ENCODE data around the gene WDR4.
"Not testable (repeated sequence)": the region's sequence is repeated elsewhere in the genome, so short reads cannot be mapped to it uniquely, and the experiment has no call there.

WDR4 gene

DNA sequence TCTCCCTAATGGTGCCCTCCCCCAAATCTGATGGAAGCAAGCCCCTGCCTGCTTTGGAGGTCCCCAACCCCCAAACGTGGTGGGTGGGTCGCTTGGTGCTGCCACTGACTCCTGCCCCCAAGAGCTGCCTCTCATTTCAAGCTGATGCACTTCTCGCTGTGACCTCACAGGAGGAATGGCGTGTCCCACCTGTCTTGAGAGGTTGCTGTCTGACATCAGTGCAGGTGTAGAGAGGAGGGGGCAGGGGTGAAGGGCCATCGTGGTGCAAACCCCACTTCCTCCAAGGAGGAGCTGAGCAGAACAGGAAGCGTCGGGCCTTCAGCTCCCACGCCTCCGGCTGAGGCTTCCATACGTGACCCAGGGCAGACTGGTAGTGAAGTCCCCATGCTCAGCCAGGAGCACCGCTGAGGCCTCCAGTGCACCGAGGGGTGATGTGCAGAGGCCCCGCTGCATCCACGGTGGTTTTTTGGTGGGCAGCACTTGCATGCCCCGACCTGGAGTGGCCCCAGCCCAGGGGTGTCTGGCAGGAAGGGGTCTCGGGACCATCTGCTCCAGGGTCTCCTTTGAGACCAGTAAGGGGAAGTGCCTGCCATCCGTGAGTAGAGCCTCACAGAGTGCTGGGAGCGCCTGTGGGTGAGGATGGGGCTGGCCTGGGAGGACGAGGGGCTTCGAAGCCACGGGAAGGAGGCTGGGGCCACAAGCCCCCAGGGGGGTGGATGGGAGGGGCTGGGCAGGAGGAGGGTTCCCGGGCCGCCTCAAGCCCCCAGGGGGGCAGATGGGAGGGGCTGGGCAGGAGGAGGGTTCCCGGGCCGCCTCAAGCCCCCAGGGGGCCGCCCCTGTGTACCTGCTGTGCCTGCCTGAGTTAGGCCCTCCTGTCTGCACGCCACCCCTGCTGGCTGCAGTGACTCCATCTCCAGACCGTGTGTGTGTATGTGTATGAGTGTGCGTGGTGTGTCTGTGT is 39.8 kb downstream of the WDR4 start:
- DNase-seq (ENCODE audit: low spot score) = no peak

- DNase-seq (ENCODE audit: low spot score) = not testable (repeated sequence)
These were observed 41.1 kb downstream of the WDR4 start for GRCh38 chr21:42838212-42838690.

GRCh38 chr21:42837421-42838211 is 41.7 kb downstream of the WDR4 start:
- peak; percentile 45 for DNase-seq (ENCODE audit: low spot score)

DNA sequence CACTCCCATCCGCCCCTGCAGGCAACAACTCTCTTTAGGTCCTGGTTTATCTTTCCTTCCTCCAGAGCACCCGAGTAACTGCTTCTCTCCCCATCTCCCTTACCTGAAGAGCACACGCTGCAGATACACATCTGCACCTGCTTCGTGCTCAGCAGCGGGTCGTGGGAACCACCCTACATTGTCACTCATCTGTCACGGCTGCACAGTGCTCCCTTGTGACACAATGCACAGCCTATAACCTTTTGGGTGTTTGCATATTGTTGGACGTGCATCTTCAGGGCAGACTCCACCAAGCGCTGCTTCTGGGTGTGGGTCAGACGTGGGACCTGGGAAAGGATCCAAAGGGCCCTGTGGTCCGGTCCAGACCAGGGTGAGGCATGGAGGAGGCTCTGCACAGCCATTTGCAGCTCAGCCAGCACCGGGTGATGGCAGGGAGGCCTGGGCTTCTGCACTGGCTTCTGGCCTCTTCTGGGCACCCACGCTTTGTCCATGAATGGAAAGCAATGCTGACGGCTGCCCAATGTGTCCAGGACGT is 42.5 kb downstream of the WDR4 start:
- DNase-seq (ENCODE audit: low spot score) = peak; percentile 19

GRCh38 chr21:42836402-42836666 is 43.0 kb downstream of the WDR4 start:
- no peak for DNase-seq (ENCODE audit: low spot score)

DNA sequence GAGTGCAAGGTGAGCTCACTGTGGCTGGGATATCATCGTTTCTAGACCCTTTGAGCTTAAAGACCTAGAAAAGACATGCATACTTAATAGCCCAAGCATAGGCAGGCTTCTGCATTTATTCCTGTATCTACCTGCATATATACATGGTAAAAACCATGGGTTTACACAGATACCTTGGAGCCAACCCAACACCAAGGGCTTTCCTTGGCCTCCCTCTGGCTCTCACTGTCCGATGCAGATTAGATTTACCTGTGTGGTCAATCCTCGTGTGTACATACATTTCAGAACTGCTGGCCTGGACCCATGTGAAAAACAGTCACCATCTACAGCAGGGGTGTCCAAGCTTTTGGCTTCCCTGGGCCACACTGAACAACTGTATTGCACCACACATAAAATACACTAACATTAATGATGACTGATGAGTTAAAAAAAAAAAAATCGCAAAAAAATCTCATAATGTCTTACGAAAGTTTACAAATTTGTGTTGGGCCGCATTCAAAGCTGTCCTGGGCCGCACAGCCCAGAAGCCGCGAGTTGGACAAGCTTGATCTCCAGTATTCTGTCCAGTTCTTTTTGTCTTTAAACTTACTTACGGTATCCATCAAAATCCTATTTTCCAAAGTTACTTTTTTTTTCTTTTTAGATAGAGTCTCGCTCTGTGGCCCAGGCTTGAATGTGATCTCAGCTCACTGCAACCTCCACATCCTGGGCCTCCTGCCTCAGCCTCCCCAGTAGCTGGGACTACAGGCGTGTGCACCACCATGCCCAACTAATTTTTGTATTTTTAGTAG is 43.5 kb downstream of the WDR4 start:
- DNase-seq (ENCODE audit: low spot score) = no peak

DNA sequence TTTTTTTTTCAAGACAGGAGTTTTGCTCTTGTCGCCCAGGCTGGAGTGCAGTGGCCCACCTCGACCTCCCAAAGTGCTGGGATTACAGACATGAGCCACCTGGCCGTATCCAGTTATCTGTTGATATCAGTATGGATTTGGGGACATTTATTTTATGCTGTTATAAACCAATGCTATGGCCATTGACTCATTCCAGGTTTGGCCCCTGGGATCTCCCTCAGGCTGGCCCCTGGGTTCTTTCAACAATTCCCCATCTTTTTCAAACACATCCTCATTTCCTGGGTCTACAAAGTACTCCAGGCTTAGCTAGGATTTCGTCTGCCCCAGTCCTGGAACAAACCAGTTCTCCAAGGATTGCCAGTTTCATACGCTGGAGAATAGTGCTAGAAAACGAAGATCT is 44.1 kb downstream of the WDR4 start:
- no peak for DNase-seq (ENCODE audit: low spot score)

DNA sequence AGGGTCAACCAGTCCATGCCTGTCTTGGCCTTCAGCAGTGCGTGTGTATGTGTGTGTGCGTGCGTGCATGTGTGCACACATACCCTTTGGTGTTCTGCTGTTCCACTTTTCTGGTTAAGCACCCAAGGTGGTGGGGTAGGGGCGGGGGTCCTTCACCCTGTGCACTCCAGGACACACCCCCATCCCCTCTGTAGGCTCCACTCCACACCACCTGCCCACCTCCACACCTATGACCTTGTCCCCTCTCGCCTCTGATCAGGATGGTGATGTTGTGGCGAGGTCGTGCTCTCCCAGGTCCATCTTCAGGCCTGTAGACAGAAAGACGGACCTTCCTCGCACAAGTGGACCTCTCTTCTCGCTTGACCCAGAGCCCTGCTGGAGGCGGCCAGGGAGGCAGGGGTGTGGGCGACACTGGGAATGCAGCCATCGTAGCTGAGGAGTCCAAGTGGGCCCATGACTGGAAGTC is 44.6 kb downstream of the WDR4 start:
- DNase-seq (ENCODE audit: low spot score) = no peak

GRCh38 chr21:42833859-42834725 is 45.2 kb downstream of the WDR4 start:
- DNase-seq (ENCODE audit: low spot score) = no peak

DNA sequence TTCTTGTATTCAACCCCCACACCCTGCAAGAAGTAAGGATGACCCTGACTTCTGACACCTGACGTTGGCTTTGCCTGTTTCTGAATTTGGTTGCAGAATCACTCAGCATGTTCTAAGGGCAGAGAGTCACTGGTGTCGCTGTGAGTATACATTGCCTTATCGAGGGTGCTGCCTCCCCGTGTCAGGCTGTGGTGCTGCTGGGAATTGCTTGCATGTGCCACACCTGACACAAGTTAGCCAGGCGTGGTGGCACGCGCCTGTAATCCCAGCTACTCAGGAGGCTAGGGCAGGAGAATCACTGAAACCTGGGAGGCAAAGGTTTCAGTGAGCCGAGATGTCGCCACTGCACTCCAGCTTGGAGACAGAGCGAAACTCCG is 45.9 kb downstream of the WDR4 start:
- no peak for DNase-seq (ENCODE audit: low spot score)

GRCh38 chr21:42832321-42832630 is 47.1 kb downstream of the WDR4 start:
- DNase-seq (ENCODE audit: low spot score) = not testable (repeated sequence)

GRCh38 chr21:42830456-42831455 is 48.6 kb downstream of the WDR4 start:
- no peak for DNase-seq (ENCODE audit: low spot score)

DNA sequence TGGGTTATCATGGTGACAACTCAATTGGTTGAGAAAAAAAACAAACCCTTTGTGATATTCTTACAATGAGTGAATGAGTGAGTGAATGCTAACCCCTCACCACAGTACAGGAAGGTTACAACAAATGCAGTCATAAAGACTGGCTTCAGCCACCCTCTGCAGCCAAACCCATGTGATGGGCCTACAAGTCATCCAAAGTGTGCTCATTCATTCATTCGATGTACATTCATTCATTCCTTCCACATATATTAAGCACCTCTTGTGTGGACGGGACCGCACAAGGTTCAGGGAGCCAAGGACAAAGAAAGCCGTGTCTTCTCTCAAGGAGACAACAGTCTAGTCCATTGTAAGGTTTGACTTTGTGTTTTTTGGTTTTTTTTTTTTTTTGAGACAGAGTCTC is 49.4 kb downstream of the WDR4 start:
- no peak for DNase-seq (ENCODE audit: low spot score)

DNA sequence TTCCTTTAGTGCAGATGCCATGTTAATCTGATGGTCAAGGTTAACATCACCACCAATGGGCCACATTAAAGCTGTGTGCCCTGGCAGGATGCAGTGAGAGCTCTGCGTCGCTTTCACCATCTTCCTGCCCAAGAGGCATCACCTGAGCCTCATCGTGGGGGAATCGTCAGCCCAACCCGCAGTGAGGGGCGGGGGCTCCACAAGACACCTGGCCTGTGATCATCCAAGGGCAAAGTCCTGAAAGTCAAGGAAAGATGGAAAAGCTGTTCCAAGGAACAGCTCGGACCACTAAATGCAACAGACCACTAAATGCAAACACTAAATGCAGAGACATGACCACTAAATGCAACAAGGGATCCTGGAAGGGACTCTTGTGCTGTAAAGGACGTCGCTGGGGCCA is 49.9 kb downstream of the WDR4 start:
- DNase-seq (ENCODE audit: low spot score) = no peak

- DNase-seq (ENCODE audit: low spot score) = no peak
These were observed 51.8 kb downstream of the WDR4 start for GRCh38 chr21:42827588-42827987.

DNA sequence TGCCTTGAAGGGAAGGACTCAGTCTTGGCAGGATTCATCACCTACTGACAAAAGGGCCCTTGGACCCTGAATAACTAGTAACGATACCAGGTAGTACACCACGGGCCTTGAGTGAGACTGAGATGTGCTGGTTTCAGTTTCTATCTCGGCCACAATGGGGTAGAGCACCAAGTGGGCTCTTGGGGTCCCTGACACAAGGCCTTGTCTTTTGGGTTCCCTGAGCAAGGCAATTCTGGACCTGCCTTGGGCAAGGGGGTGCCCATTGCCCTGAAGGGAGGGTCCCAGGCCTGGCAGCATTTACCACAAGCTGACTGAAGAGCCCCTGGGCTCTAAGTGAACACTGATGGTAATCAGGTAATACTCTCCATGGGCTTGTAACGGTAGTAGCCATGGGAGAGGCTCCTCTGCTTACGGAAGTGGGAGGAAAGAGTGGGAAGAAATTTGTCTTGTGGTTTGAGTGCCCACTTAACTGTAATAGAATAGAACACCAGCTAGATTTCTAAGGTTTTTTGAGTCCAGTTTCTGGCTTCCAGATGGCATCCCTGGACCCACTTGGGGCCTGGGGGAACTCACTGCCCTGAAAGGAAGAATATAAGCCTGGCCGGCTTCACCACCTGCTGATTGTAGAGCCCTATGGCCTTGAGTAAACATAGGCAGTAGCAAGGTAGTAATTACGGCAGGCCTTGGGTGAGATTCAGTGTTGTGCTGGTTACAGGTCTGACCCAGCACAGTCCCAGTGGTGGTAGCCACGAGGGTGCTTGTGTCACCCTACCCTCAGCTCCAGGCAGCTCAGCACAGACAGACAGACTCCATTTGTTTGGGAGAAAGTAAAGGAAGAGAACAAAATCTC is 58.5 kb downstream of the WDR4 start:
- DNase-seq (ENCODE audit: low spot score) = no peak

DNA sequence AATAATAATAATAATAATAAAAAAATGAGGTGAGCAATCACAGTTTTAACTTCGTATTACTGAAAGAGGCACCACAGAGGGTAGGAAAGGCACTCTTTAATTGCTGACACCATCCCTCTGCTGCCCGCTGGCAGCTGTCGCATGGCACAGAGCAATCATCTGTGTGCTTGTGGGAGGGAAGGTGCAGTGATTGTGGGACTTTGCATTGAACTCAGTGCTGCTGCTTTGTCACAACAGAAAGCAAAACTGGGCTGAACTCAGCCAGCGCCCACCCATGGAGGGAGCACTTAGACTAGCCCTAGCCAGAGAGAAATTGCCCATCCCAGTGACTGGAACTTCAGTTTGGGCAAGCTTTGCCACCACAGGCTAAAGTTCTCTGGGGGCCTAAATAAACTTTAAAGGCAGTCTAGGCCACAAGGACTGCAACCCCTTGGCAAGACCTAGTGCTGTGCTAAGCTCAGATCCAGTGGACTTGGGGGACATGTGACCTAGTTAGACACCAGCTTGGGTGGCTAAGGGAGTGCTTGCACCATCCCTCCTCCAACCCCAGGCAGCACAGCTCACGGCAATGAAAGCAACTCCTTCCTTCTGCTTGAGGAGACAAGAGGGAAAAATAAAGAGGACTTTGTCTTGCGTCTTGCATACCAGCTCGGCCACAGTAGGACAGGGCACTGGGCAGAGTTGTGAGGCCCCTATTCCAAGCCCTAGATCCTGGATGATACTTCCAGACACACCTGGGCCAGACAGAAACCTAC is 59.3 kb downstream of the WDR4 start:
- DNase-seq (ENCODE audit: low spot score) = no peak

- no peak for DNase-seq (ENCODE audit: low spot score)
These were observed 61.0 kb downstream of the WDR4 start for GRCh38 chr21:42818328-42818749.

Measured in ecto neural progenitor cell (in vitro differentiated cells).